Activated naive CD8-positive, alpha-beta T cell treated with anti-CD3 and anti-CD28 coated beads, Interleukin-2, amount 50 U/mL, for 24 hours (primary cell): ENCODE data around the gene HYDIN.

Experiments used
- ATAC-seq: fragments of 150-1000 bp; cut with Tn5 transposase; one replicate; pipeline ENCODE4 v1.10.0; 2021
- DNase-seq: peaks from one replicate; pipeline ENCODE4 v3.0.0; 2021
- H3K27ac Mint-ChIP-seq: one replicate; pipeline ENCODE4 v1.8.0; 2021; ENCODE audit warnings: mild to moderate bottlenecking, mixed read lengths
- H3K27me3 Mint-ChIP-seq: one replicate; pipeline ENCODE4 v1.8.0; 2021; ENCODE audit warnings: mixed read lengths
- H3K36me3 Mint-ChIP-seq: one replicate; pipeline ENCODE4 v1.8.0; 2021; ENCODE audit warnings: low read depth, mixed read lengths
- H3K4me1 Mint-ChIP-seq: one replicate; pipeline ENCODE4 v1.8.0; 2021; ENCODE audit warnings: mixed read lengths
- H3K4me3 Mint-ChIP-seq: one replicate; pipeline ENCODE4 v1.8.0; 2021; ENCODE audit warnings: mild to moderate bottlenecking, moderate library complexity, mixed read lengths
- H3K9me3 Mint-ChIP-seq: one replicate; pipeline ENCODE4 v1.8.0; 2021; ENCODE audit warnings: mixed read lengths

Gene HYDIN

GRCh38 chr16:71247478-71247877 is 17.0 kb upstream of the HYDIN start:
- Mint-ChIP-seq H3K27ac (no peak overlapping the region), H3K36me3 (no peaks in the 10 kb centered on the region), H3K4me1 (no peaks in the 10 kb centered on the region), H3K9me3 (no peaks in the 10 kb centered on the region), H3K27me3 (peaks cover 7% of the 10 kb centered on the region), H3K4me3 (no peak overlapping the region)
- DNase-seq (no peak), ATAC-seq (no peak)

GRCh38 chr16:71246309-71246708 is 15.8 kb upstream of the HYDIN start:
- DNase-seq (no peak), ATAC-seq (no peak)
- Mint-ChIP-seq H3K4me1 (no peaks in the 10 kb centered on the region), H3K27me3 (peaks cover 7% of the 10 kb centered on the region), H3K27ac (no peak overlapping the region), H3K36me3 (no peaks in the 10 kb centered on the region), H3K9me3 (no peaks in the 10 kb centered on the region), H3K4me3 (no peak overlapping the region)

GRCh38 chr16:71244521-71244920 is 14.0 kb upstream of the HYDIN start:
- no peak for ATAC-seq
- H3K36me3 Mint-ChIP-seq = no peaks in the 10 kb centered on the region
- H3K4me3 Mint-ChIP-seq = no peak overlapping the region
- no peak overlapping the region for H3K27ac Mint-ChIP-seq
- H3K27me3 Mint-ChIP-seq = peaks cover 7% of the 10 kb centered on the region
- no peaks in the 10 kb centered on the region for H3K9me3 Mint-ChIP-seq
- no peak for DNase-seq
- no peaks in the 10 kb centered on the region for H3K4me1 Mint-ChIP-seq

GRCh38 chr16:71242601-71243000 is 12.1 kb upstream of the HYDIN start:
- no peak overlapping the region for H3K4me3 Mint-ChIP-seq
- peaks cover 7% of the 10 kb centered on the region for H3K27me3 Mint-ChIP-seq
- H3K4me1 Mint-ChIP-seq = no peaks in the 10 kb centered on the region
- ATAC-seq = no peak
- H3K9me3 Mint-ChIP-seq = no peaks in the 10 kb centered on the region
- DNase-seq = no peak
- no peak overlapping the region for H3K27ac Mint-ChIP-seq
- no peaks in the 10 kb centered on the region for H3K36me3 Mint-ChIP-seq

- no peaks in the 10 kb centered on the region for H3K4me1 Mint-ChIP-seq
- no peaks in the 10 kb centered on the region for H3K9me3 Mint-ChIP-seq
- no peaks in the 10 kb centered on the region for H3K36me3 Mint-ChIP-seq
- no peak overlapping the region for H3K4me3 Mint-ChIP-seq
- DNase-seq (no peak), ATAC-seq (no peak)
- peaks cover 7% of the 10 kb centered on the region for H3K27me3 Mint-ChIP-seq
- no peak overlapping the region for H3K27ac Mint-ChIP-seq
Measured at GRCh38 chr16:71242036-71242435, 11.5 kb upstream of the HYDIN start.

- Mint-ChIP-seq H3K27ac (no peak overlapping the region), H3K9me3 (peaks cover 46% of the 10 kb centered on the region), H3K4me1 (no peaks in the 10 kb centered on the region), H3K27me3 (peaks cover 31% of the 10 kb centered on the region), H3K36me3 (peaks cover 8% of the 10 kb centered on the region), H3K4me3 (no peak overlapping the region)
- DNase-seq (no peak), ATAC-seq (no peak)
Measured at GRCh38 chr16:71229344-71229743, 1.2 kb downstream of the HYDIN start.

- peaks cover 8% of the 10 kb centered on the region for H3K36me3 Mint-ChIP-seq
- DNase-seq = no peak
- H3K27me3 Mint-ChIP-seq = peaks cover 30% of the 10 kb centered on the region
- H3K9me3 Mint-ChIP-seq = peaks cover 52% of the 10 kb centered on the region
- H3K4me1 Mint-ChIP-seq = no peaks in the 10 kb centered on the region
- H3K27ac Mint-ChIP-seq = no peak overlapping the region
- no peak for ATAC-seq
- H3K4me3 Mint-ChIP-seq = no peak overlapping the region
Measured at GRCh38 chr16:71226229-71227141, 4.0 kb downstream of the HYDIN start.

- Mint-ChIP-seq H3K36me3 (peaks cover 7% of the 10 kb centered on the region), H3K27ac (no peak overlapping the region), H3K4me1 (no peaks in the 10 kb centered on the region), H3K4me3 (no peak overlapping the region), H3K9me3 (peaks cover 44% of the 10 kb centered on the region), H3K27me3 (peaks cover 17% of the 10 kb centered on the region)
- no peak for DNase-seq
- ATAC-seq = no peak
Measured at GRCh38 chr16:71225145-71225544, 5.4 kb downstream of the HYDIN start.

- Mint-ChIP-seq H3K4me3 (no peak overlapping the region), H3K27ac (no peak overlapping the region), H3K9me3 (peaks cover 4% of the 10 kb centered on the region), H3K4me1 (no peaks in the 10 kb centered on the region), H3K27me3 (peaks cover 13% of the 10 kb centered on the region), H3K36me3 (no peaks in the 10 kb centered on the region)
- DNase-seq = no peak
- ATAC-seq = no peak
Measured at GRCh38 chr16:71218306-71218963, 12.1 kb downstream of the HYDIN start.

- H3K9me3 Mint-ChIP-seq = no peaks in the 10 kb centered on the region
- H3K4me3 Mint-ChIP-seq = no peak overlapping the region
- ATAC-seq (no peak), DNase-seq (no peak)
- no peaks in the 10 kb centered on the region for H3K36me3 Mint-ChIP-seq
- H3K27me3 Mint-ChIP-seq = peaks cover 8% of the 10 kb centered on the region
- H3K4me1 Mint-ChIP-seq = no peaks in the 10 kb centered on the region
- H3K27ac Mint-ChIP-seq = no peak overlapping the region
Measured at GRCh38 chr16:71217506-71217905, 13.0 kb downstream of the HYDIN start.

GRCh38 chr16:71216714-71217113 is 13.8 kb downstream of the HYDIN start:
- DNase-seq (no peak), ATAC-seq (no peak)
- H3K4me3 Mint-ChIP-seq = no peak overlapping the region
- H3K27me3 Mint-ChIP-seq = peaks cover 7% of the 10 kb centered on the region
- H3K9me3 Mint-ChIP-seq = no peaks in the 10 kb centered on the region
- H3K36me3 Mint-ChIP-seq = no peaks in the 10 kb centered on the region
- no peak overlapping the region for H3K27ac Mint-ChIP-seq
- no peaks in the 10 kb centered on the region for H3K4me1 Mint-ChIP-seq

- DNase-seq = no peak
- Mint-ChIP-seq H3K27ac (no peak overlapping the region), H3K36me3 (no peaks in the 10 kb centered on the region), H3K4me3 (no peak overlapping the region), H3K9me3 (no peaks in the 10 kb centered on the region), H3K4me1 (no peaks in the 10 kb centered on the region), H3K27me3 (peaks cover 10% of the 10 kb centered on the region)
- ATAC-seq = no peak
Measured at GRCh38 chr16:71214746-71215381, 15.7 kb downstream of the HYDIN start.

- Mint-ChIP-seq H3K4me3 (no peak overlapping the region), H3K9me3 (peaks cover 23% of the 10 kb centered on the region), H3K27ac (no peak overlapping the region), H3K36me3 (no peaks in the 10 kb centered on the region), H3K4me1 (no peaks in the 10 kb centered on the region), H3K27me3 (peaks cover 25% of the 10 kb centered on the region)
- no peak for ATAC-seq
- no peak for DNase-seq
Measured at GRCh38 chr16:71205482-71206131, 24.9 kb downstream of the HYDIN start.

GRCh38 chr16:71203631-71204030 is 26.9 kb downstream of the HYDIN start:
- DNase-seq (no peak), ATAC-seq (no peak)
- Mint-ChIP-seq H3K27me3 (peaks cover 20% of the 10 kb centered on the region), H3K4me3 (no peak overlapping the region), H3K9me3 (peaks cover 22% of the 10 kb centered on the region), H3K4me1 (no peaks in the 10 kb centered on the region), H3K27ac (no peak overlapping the region), H3K36me3 (no peaks in the 10 kb centered on the region)
